Ascending aorta (tissue), 2 donors: ENCODE measurements around the gene NIPSNAP3A. TPM values are rescaled to one million over a fixed set of nuclear protein-coding genes. Genes with fewer than 3 reads are reported as not detected.

ENCODE experiments used
- DNase-seq, 2 donors: peaks; one replicate each; pipeline ENCODE4 v3.0.0-alpha.2; 2019; ENCODE audit warnings: low spot score in 2 of 2
- H3K27ac ChIP-seq, 2 donors: fragments of 200-600 bp; sonication (generic); one replicate each; pipeline ENCODE4 v1.5.1; 2016 to 2017; ENCODE audit warnings: mild to moderate bottlenecking in 1 of 2
- H3K27me3 ChIP-seq: fragments of 200-600 bp; sonication (generic); one replicate; pipeline ENCODE4 v1.5.1; 2017
- H3K36me3 ChIP-seq, 2 donors: fragments of 200-600 bp; sonication (generic); one replicate each; pipeline ENCODE4 v1.5.1; 2016
- H3K4me1 ChIP-seq, 2 donors: fragments of 200-600 bp; sonication (generic); one replicate each; pipeline ENCODE4 v1.5.1; 2016 to 2017; ENCODE audit warnings: mild to moderate bottlenecking in 1 of 2
- H3K4me3 ChIP-seq, 2 donors: fragments of 200-600 bp; sonication (generic); one replicate each; pipeline ENCODE4 v1.5.1; 2016 to 2017; ENCODE audit warnings: mild to moderate bottlenecking in 1 of 2
- H3K9me3 ChIP-seq, 2 donors: fragments of 200-600 bp; sonication (generic); one replicate each; pipeline ENCODE4 v1.5.1; 2016
- intact Hi-C: fragments of 100-400 bp; cut with DNase I; formaldehyde crosslinking; loops from one replicate; pipeline ENCODE4 v1.15.1; 2023
- total RNA-seq: library from RNA; depleted of rRNA; stranded (reverse); fragments of >200 nt; gene quantifications from one replicate; pipeline ENCODE4 v1.1.0, GENCODE V29; 2016
- TF ChIP-seq, protein P1 (sequence below), 3 experiments: fragments of 200-600 bp in 2 of 3; fragments of 450-650 bp in 1 of 3; sonication (generic) in 2 of 3; IDR thresholded peaks; one replicate each; pipeline ENCODE4 v1.5.1; 2016 to 2019; ENCODE audit warnings: antibody characterized with exemption in 3 of 3, mild to moderate bottlenecking in 1 of 3, moderate library complexity in 1 of 3

Gene NIPSNAP3A
- total RNA-seq, 1 donor from 2014 or later, result 9.7 TPM

DNA sequence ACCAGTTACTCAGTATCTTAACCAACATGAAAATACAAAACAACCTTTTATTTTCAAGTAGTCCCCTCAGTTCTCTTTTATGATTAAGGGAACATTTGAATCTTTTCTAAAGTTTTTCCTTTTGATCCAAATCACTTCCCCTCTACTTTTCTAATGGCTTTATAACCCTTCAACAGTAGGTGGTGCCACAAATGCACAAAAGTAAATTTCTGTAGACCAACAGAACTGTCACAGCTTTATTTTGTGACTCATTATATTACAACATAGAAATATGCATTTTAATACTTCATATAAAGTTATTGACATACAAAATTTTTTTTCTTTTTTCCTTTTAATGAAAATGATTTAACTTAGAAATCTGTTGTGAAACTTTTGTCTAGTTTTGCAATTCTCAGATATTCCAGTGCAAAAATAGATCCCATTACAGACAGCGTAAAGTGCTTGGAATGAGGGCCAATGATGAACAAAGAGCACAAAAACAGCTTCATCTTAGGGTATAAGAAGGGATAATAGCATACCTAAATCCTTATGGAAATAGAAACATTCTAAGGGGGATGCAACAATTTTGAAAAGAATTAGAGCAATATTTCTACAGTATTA is 33.4 kb downstream of the NIPSNAP3A start:
- H3K36me3 ChIP-seq, result peaks cover 22 to 31% of the 10 kb centered on the region in 2 donors
- no peaks in the 10 kb centered on the region for H3K27me3 ChIP-seq
- no peak for DNase-seq
- no peaks in the 10 kb centered on the region for H3K4me1 ChIP-seq
- no peak overlapping the region for H3K27ac ChIP-seq
- no peaks in the 10 kb centered on the region for H3K9me3 ChIP-seq
- no peak overlapping the region for H3K4me3 ChIP-seq
- intact Hi-C loops, result no loop called here
- TF ChIP-seq, protein P1, sequence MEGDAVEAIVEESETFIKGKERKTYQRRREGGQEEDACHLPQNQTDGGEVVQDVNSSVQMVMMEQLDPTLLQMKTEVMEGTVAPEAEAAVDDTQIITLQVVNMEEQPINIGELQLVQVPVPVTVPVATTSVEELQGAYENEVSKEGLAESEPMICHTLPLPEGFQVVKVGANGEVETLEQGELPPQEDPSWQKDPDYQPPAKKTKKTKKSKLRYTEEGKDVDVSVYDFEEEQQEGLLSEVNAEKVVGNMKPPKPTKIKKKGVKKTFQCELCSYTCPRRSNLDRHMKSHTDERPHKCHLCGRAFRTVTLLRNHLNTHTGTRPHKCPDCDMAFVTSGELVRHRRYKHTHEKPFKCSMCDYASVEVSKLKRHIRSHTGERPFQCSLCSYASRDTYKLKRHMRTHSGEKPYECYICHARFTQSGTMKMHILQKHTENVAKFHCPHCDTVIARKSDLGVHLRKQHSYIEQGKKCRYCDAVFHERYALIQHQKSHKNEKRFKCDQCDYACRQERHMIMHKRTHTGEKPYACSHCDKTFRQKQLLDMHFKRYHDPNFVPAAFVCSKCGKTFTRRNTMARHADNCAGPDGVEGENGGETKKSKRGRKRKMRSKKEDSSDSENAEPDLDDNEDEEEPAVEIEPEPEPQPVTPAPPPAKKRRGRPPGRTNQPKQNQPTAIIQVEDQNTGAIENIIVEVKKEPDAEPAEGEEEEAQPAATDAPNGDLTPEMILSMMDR (IDR thresholded peaks at IDR 0.05), result peak in 1 of 3 experiments; percentile 30

DNA sequence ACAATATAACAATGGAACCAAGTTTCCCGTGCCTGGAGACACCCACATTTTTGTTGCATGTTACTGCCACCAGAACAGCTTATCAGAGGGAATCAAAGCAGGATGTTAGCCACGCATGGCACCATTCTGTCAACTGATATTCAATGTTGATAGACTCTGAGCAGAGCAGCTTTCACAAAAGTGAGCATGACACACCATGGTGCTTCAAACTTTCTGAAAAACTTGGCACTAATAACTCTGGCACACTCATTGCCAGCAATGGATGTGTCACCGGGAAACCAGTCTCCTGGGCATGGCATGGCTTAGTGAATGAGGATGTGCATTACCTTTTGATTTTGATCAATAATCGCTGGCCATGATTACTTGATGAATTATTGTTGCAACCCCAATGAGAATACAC is 36.1 kb downstream of the NIPSNAP3A start:
- H3K9me3 ChIP-seq, result no peaks in the 10 kb centered on the region
- intact Hi-C loops, result no loop called here
- H3K4me1 ChIP-seq, result no peaks in the 10 kb centered on the region
- H3K27me3 ChIP-seq, result no peaks in the 10 kb centered on the region
- no peak overlapping the region for H3K27ac ChIP-seq
- peaks cover 40 to 58% of the 10 kb centered on the region in 2 donors for H3K36me3 ChIP-seq
- no peak overlapping the region for H3K4me3 ChIP-seq
- TF ChIP-seq, protein P1 (IDR thresholded peaks at IDR 0.05), result no peak
- DNase-seq, result no peak

GRCh38 chr9:104784098-104784497 is 36.6 kb downstream of the NIPSNAP3A start:
- TF ChIP-seq, protein P1 (IDR thresholded peaks at IDR 0.05), result no peak
- no peak overlapping the region for H3K27ac ChIP-seq
- no peaks in the 10 kb centered on the region for H3K4me1 ChIP-seq
- no peaks in the 10 kb centered on the region for H3K27me3 ChIP-seq
- H3K4me3 ChIP-seq, result no peak overlapping the region
- intact Hi-C loops, result no loop called here
- DNase-seq, result no peak
- H3K9me3 ChIP-seq, result no peaks in the 10 kb centered on the region
- peaks cover 46 to 63% of the 10 kb centered on the region in 2 donors for H3K36me3 ChIP-seq

DNA sequence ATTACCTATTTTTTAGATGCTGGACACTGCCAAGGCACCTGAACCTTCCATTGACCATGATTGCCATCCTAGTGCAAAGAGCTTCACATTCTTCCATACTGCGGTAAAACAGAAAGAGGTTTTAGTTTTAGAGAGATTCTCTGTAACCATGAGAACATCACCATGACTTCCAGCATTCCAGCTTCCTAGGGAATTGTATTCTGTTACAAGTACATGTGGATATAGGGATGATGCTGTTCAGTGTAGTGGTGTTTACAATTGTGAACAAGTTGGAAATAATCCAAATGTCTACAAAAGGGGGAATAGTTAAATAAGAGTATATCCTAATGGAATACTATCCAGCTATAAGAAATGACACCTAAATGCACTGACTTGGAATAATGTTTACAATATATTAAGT is 38.8 kb downstream of the NIPSNAP3A start:
- H3K4me1 ChIP-seq, result no peaks in the 10 kb centered on the region
- no peak overlapping the region for H3K4me3 ChIP-seq
- no peak overlapping the region for H3K27ac ChIP-seq
- DNase-seq, result no peak
- intact Hi-C loops, result no loop called here
- H3K36me3 ChIP-seq, result peaks cover 58 to 80% of the 10 kb centered on the region in 2 donors
- no peaks in the 10 kb centered on the region for H3K27me3 ChIP-seq
- H3K9me3 ChIP-seq, result no peaks in the 10 kb centered on the region
- TF ChIP-seq, protein P1 (IDR thresholded peaks at IDR 0.05), result no peak

DNA sequence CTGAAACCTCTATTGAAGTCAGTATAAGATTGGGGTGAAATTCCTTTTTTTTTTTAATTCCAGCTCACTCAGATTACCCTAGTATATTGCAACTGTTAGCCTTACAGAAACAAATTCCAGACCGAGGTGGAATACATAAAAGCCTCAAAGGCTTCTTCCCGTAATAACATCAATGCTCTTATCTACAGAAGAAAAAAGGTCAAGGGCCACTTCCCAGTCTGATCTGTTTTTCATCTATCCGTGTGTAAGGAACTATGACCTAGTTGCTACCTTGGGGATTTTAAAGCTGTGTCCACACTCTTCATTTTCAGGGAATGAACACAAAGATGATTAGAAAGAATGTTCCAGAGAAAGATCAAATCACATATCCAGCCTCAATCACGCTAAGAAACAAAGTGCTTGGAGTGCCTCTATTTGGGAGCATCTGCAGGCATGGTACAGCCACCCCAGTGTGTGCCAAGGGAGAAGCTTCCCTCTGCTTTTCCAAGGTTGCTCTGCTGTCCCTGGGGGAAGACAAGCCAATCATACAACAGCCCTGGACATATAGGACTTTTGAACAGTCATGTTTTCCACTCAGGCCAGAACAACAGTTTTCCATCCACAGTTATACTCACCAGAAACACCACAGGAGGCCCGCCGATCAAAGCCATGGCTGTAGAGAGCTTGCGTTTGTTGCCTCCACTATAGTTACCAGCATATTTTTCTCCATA is 40.0 kb downstream of the NIPSNAP3A start:
- H3K36me3 ChIP-seq, result peaks cover 69 to 91% of the 10 kb centered on the region in 2 donors
- H3K27me3 ChIP-seq, result no peaks in the 10 kb centered on the region
- H3K4me3 ChIP-seq, result no peak overlapping the region
- H3K9me3 ChIP-seq, result no peaks in the 10 kb centered on the region
- intact Hi-C loops, result no loop called here
- TF ChIP-seq, protein P1 (IDR thresholded peaks at IDR 0.05), result no peak
- H3K4me1 ChIP-seq, result no peaks in the 10 kb centered on the region
- DNase-seq, result peak in 1 of 2 donors; percentile 16
- H3K27ac ChIP-seq, result no peak overlapping the region
